Measurements from ENCODE around the gene EEPD1.
"Not testable (repeated sequence)": the region's sequence is repeated elsewhere in the genome, so short reads cannot be mapped to it uniquely, and the experiment has no call there.

Gene EEPD1

GRCh38 chr7:36129048-36129534, 24.0 kb upstream of the EEPD1 start:
- no peak for DNase-seq (ENCODE audit: low spot score)

GRCh38 chr7:36130236-36130945, 22.7 kb upstream of the EEPD1 start:
- no peak for DNase-seq (ENCODE audit: low spot score)

GRCh38 chr7:36131026-36131425, 22.0 kb upstream of the EEPD1 start:
- no peak for DNase-seq (ENCODE audit: low spot score)

GRCh38 chr7:36131499-36131898, 21.6 kb upstream of the EEPD1 start:
- no peak for DNase-seq (ENCODE audit: low spot score)

- DNase-seq (ENCODE audit: low spot score): no peak
Observed at GRCh38 chr7:36132012-36132411, 21.0 kb upstream of the EEPD1 start.

GRCh38 chr7:36135700-36136099, 17.4 kb upstream of the EEPD1 start:
- no peak for DNase-seq (ENCODE audit: low spot score)

- no peak for DNase-seq (ENCODE audit: low spot score)
Observed at GRCh38 chr7:36137258-36137657, 15.8 kb upstream of the EEPD1 start.

GRCh38 chr7:36137754-36138153, 15.3 kb upstream of the EEPD1 start:
- DNase-seq (ENCODE audit: low spot score): no peak

- no peak for DNase-seq (ENCODE audit: low spot score)
Observed at GRCh38 chr7:36138209-36138608, 14.8 kb upstream of the EEPD1 start.

- DNase-seq (ENCODE audit: low spot score): no peak
Observed at GRCh38 chr7:36141351-36141750, 11.7 kb upstream of the EEPD1 start.

- DNase-seq (ENCODE audit: low spot score): no peak
Observed at GRCh38 chr7:36141850-36142249, 11.2 kb upstream of the EEPD1 start.

- no peak for DNase-seq (ENCODE audit: low spot score)
Observed at GRCh38 chr7:36144189-36144588, 8.9 kb upstream of the EEPD1 start.

GRCh38 chr7:36145686-36146085, 7.4 kb upstream of the EEPD1 start:
- DNase-seq (ENCODE audit: low spot score): no peak

- DNase-seq (ENCODE audit: low spot score): no peak
Observed at GRCh38 chr7:36147361-36147760, 5.7 kb upstream of the EEPD1 start.

GRCh38 chr7:36148422-36149065, 4.5 kb upstream of the EEPD1 start:
- no peak for DNase-seq (ENCODE audit: low spot score)

GRCh38 chr7:36149240-36149639, 3.8 kb upstream of the EEPD1 start:
- not testable (repeated sequence) for DNase-seq (ENCODE audit: low spot score)

- no peak for DNase-seq (ENCODE audit: low spot score)
Observed at GRCh38 chr7:36149694-36150452, 3.2 kb upstream of the EEPD1 start.

- no peak for DNase-seq (ENCODE audit: low spot score)
Observed at GRCh38 chr7:36151921-36152755, 916 bp upstream of the EEPD1 start.

GRCh38 chr7:36153571-36154097, 580 bp downstream of the EEPD1 start:
- no peak for DNase-seq (ENCODE audit: low spot score)

GRCh38 chr7:36154255-36155212, 1.5 kb downstream of the EEPD1 start:
- DNase-seq (ENCODE audit: low spot score): no peak

Data from HuH-7 (cell line).